NCI-H1092 (cell line): Measurements from ENCODE around the gene CRMP1.
A peak's percentile ranks its signal among the peaks of the same experiment; 100 is the strongest.

Source experiments
- DNase-seq: peaks from one replicate; lab custom pipeline; 2025; lab: John Stamatoyannopoulos, UW

CRMP1 gene

DNA sequence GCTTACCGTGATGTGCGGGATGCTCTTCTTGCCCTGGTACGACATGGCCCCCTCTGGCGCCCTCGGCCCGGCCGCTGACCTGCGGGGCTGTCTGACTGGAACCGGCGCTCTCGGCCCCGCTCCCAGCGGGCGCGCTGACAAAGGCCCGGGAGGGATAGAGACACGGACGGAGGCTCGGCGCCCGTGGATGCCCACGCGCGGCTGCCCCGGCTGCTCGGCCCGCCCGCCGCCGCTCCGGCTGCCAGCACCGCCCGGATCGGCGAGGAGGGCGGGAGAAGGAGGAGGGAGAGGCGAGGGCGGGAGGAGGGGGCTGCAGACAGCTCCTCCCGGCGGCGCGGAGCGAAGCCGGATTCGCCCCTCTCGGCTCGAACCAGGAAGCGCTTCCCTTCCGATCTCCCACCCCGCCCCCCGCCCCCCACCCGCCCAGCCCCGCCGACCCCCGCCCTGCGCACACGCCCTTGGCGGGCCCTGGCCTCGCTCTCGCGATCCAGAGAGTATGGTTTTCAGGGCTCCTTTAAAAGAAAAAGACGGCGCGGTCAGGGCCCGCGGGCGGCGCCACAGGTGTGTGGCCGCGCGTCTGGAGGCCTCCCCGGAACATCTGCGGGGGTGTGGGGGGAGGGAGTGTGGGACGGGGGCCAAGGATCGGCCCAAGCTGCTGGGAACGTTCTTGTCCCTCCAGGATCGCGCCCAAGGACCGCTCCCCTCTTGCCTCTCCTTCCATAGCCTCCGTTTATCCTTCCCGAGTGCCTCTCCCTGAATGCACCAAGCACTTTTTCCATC, 4.5 kb downstream of the CRMP1 start:
- DNase-seq = peak; percentile 80

DNA sequence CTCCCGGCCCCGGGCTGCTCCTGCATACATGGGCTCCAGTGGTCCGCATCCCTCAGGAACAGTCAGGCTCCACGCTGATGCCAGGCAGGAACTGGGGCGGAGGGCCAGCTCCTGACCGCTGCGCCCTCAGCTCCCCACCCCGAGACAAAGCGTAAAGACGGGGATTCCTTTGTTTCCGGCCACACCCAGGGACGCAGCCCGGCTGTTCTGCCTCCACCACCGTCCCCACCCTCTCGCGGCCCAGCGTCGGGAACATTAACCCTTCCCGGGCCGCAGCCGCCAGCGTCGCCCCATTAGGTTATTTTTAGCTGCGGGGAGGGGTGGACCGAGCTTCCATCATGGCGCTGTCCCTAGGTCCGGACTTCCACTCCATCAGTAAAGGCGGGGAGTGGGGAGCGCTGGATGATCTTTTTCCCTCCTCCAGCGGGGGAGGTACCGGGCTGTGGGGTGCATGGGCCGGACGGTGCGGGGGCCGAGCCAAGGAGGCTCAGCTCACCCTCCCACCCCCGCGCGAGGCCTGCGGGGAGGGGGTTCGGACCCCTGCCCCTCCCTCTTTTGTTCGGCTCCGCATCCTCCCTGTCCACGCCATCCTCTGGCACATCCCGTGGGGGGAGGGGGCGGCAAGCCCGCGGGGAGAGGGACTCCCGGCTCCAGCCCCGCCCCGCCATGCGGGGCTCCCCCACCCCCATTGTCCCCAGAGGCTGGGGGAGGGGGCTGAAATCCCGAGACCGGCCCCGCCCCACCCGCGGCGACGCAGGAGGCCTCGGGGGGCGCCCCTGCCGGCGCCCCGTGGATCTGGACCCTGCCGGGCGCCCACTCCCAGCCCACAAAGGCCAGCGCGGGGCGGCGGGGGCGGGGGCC, 5.3 kb downstream of the CRMP1 start:
- peak; percentile 14 for DNase-seq

DNA sequence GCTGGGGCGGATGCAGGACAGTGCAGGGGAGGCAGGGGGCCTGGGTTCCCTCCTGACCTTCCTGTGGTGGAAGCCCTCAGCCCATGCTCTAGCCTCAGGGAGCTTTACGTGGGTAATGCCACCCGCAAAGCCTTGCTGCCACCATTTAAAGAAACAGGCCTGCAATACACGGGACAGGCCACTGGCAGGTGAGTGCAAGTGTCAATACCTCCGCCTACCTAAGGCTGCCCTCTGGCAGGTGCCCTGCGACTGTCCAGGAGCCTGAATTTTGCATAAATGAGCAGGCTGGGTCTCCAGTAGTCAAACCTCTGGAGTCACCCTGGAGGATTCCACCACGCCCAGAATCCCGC, 5.9 kb downstream of the CRMP1 start:
- no peak for DNase-seq

DNA sequence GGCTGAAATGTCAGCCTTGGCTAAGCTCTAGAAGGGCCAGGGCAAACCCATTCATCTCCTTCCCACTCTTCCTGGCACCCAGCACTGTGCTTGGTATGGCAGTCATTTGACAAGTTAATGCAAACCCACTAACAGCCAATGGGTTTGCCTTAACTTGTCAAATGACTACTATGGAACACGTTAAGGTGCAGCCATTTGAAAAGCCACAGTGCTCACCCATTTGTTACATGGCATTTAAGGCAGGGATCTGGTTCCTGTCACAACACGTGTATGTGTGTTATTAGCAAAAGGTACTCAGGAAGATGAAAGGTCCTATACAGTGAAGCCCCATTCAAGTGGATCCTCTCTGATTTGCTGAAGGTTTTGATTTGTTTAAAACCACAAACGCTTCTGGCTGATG, 7.2 kb downstream of the CRMP1 start:
- no peak for DNase-seq

DNA sequence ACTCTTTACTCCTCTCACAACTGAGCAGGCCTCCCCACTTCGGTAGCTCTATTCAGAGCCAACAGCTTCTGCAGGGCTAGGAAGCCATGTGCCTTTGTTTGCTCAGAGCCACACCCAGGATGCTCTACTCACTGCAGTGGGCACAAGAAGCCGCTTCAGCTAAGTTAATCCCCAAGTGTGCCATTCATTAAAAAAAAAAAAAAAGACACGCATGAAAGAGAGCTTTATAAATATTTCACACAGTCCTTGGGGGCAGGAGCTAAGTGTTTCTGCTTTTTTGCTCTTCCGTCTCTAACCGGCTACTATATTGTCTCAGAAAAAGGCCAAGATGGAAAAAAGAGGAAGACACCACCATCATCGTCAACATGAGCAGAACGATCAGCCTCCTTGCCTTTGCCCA, 8.1 kb downstream of the CRMP1 start:
- no peak for DNase-seq

DNA sequence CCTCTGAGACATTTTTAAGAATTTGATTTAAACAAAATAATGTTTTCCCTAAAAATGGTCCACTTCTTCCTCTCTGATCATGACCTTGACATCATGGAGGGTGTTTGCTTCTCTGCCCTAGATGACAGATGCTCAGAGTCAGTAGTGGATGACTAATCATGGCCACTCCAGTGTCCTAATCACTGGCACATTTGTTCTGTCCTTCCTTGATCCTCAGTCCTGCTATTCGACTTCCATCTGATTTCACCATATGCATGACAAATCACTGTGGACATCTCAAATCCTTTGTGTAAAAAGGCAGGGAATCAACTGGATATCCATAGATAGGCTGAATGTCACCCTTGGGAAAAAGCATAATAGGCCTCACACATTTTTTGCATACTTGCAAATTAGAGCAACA, 9.0 kb downstream of the CRMP1 start:
- DNase-seq = no peak

DNA sequence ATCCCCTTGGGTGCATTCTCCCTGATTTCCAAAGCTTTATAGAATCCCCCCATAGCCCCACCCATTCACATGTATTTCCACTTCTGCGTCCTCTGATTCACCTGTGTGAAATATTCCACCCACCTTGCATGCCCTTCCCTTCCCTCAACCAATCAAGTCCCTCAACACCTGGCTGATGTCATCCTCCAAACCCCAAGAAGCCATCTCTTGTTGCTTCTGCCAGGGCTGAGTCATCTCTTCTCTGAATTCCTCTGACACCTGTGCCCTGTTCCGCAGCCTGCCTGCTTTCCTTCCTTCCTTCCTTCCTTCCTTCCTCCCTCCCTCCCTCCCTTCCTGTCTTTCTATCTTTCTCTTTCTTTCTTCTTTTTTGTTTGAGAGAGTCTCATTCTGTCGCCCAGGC, 9.9 kb downstream of the CRMP1 start:
- no peak for DNase-seq

DNA sequence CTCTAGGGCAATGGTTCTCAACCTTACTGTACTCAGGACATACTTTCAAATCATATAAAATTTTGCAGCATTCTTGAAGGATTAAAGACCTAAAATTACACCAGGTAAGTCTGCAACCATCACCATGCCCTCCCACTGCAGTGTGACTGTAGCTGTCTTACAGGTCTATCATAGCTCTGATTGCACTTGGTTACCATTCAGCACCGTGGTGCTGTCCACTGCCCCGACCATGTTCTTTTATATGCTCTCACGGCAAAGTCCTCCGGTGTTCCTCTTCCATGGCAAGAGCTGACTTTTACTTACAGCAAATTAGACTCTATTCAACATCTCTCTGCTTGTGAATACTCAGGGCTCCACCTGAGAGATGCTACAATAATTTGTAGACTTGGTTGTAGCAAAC, 11.5 kb downstream of the CRMP1 start:
- no peak for DNase-seq

DNA sequence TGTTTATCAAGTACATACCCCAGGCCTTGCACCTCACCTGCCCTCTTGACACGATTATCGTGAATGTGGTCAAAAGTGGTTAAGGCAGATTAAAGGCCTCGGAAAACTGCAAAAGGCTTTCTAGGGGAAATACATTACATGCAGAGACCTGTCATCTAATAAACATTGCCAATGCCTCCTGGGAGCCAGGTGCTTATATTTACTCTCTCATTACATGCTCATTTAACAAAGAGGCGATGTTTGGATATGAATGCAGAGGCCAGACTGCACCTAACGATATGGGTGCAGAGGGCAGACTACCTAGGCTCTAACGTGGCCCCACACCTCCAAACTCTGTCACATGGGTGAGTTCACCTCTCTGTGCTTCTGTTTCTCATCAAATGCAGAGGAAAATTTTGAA, 14.5 kb downstream of the CRMP1 start:
- no peak for DNase-seq

DNA sequence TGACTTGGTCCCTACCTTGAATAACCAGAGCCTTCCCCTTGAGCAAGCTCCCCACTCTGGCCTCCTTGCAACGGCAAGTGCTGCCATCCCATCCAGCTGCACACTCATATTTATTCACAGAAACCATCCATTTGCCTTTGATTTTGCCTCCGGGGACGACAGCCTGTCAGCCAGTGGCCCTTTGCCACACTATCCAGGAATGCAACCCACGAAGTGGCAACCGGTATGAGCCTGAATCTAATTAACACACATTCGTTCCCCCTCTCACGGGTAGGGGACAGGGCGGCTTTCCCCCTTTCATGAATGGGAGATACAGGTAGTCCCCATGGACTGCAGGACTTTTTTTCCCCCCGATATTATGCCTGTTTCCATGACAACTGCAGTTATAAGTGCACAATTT, 15.5 kb downstream of the CRMP1 start:
- DNase-seq = no peak

DNA sequence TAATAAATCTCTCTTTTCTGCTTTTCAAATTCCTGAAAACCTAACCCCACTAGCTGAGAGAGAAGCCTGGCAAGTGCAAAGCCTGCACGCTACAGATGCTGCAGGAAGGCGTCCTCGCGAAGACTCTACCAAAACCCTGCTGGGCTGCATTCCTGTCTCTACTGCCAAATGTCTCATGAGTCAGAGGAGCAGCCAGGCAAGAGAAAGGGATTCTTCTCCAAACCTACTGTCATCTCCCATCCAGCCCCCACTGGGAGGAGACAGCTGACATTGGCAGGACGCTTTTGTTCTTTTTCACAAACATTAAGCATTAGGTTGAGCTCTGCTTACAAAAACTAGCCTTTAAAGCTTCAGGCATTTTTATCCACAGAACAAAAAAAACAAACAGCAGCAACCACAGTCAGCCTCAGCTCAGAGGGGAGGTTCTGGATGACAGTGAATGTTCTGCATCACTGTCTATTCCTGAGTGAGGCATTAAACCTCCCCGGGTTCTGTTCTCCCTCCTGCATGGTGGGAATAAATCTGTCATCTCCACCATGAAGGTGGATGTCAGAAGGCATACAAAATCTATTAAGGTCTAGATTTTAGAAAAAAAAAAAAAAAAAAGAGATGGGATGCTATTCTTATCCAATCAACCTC, 18.0 kb downstream of the CRMP1 start:
- no peak for DNase-seq

DNA sequence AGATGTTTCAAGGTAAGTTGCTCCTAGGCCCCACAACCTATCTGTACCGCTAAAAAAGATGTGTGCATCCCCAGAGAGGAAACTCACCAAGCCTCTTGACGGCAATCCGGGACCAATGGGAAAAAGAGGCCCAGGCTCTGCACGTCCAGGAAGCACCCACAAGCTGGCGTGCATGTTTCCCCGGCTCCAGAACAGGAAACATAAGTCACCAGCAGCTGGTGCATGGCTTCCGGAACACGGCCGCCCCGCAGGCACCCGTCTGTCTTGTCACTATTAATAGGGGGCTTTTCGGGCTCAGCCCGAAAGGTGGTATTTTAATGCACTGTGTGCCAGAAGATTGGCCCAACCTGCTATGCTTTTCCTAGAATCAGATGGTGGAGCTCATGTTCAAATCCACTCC, 22.2 kb downstream of the CRMP1 start:
- DNase-seq = no peak

DNA sequence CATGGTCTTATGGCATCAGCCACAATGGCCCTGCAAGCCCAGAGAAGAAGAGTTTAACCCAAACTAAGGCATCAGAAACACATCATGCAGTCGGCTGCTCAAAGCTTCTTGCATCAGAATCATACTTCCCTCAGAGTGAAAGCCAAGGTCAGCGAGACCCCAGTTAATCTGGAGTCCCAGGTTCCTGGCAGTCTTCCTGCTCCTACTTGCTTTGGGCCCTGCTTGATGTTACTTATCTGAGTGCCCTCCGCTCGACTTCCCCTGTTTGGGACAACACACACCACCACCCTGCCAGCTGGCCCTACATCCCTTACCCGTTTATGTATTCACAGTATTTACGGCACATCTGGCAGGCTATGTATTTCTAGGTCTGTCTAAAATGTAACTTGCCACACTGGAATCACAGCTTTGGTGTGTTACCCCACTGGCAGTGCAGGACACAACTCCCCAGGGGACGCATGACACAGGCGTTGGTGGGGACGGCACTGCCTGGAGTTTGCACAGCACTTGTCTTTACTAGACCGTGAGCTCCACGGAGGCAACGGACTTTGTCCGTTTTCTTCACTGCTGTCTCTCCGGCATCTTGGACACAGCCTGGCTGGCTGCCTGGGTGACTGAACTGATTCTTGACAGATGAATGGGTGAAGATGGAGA, 22.8 kb downstream of the CRMP1 start:
- no peak for DNase-seq

DNA sequence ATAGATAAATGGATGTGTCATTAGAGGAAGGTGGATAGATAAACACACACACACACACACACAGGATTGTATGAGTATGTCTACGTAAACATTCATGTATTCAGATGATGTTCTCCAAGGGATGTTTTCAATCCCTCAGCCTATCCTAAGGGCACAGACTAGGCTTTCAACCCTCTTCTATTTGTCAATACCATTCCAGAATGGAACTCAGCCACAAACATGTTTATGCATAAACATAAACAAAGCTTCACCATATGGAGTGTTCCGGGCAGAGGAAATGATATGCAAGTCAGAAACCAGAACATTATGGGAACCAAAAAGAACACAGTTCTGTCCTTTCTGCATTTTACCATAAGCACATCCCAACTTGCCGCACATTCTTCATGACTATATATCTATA, 25.0 kb downstream of the CRMP1 start:
- DNase-seq = no peak

DNA sequence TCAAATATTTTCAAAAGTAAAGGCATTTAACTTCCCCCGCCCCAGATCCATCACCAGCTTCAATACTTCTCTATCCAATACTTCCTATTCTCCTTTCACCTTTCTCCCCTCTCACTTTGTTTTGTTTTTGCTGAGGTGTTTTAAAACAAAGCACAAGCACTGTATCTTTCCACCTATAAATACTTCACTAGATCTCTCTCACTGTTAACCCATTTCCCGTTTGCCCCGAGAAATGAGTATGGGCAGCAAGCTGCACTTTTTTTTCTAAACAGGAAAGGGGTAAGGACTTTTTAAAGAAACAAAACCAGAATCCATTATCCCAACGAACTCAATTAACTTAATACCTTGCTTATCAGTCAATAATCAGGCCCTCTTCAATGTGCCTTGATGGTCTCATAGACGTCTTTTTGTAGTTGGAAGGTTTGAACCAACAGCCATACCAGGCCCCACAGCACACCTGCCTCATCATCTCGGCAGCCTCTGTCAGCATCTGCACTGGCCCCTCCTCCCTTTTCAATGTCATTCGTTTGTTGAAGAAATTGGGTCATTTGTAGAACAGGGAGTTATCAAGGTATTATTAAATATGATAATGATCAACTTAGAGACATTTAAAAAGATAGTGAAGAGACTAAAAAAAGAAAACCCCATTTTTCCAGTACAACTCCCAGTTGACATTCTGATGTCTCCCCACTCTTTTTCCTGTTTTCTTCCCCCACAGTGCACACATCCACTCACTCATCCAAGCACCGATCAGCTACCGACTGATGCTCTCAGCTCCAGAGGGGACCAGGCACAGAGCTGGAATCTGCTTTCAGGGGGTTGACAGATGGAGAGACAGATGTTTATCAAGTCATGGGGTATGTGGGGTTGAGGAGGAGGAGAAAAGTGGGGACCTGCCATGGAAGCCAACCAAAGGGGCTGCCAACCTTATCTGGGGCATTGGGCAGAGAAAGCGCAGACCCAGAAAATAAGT, 25.8 kb downstream of the CRMP1 start:
- DNase-seq = no peak

DNA sequence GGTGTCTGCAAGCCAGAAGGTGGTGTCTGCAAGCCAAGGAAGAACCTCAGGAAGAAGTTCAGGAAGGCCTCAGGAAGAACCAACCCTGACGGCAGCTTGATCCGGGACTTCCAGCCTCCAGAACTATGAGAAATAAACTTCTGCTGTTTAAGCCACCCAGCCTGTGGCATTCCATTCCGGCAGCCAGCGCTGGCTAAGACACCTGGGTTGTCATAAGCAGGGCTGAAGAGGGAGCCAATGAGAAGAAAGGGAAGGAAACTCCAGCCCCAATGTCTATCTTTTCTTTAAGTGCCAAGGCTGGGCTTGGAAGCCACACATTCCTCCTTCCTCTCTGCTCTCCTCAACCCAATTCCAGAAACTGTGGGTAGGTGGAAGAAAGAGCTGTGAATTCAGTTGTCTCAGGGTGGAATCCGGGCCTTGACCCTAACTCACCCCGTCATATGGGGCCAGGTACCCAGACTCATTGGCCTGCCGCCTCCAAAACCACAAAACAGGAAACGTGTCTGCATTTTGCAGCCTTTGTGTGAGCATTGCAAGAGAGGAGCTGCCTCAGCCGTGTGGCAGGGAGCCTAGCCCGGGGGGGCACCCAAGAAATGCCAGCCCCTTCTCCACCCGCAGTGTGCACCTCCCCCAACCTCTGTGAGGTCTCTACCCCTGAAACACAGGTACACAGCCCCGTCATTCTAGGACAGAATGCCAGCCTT, 26.8 kb downstream of the CRMP1 start:
- no peak for DNase-seq

DNA sequence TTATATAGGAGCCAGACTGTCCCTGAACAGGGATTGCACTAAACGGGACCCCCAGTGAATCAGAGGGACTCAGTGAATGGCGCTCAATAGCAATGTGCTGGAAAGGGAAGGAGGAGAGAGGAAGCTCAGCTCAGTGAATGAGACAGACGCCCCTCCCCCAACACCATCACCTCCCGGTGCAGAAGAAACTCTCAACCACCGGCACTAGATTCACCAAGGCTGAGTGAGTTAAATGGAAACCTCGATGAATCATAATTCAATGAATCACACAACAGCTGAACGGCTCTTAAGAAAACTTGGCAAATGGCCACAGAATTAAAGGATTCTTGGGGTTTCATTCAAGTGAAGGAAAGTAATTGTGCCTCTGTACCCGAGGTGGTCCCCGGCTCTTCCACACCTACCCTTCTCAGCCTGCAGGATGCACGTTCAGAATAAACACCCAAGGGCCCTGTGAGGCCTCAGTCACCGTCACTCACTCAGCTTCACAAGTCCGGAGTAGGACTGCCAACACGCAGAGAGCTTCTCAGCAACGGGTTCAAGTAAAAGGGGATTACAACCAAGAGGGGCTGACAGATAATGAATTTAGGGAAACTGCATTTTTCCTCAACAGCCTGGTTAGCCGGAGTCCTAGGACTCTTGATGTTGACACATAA, 29.3 kb downstream of the CRMP1 start:
- DNase-seq = no peak

DNA sequence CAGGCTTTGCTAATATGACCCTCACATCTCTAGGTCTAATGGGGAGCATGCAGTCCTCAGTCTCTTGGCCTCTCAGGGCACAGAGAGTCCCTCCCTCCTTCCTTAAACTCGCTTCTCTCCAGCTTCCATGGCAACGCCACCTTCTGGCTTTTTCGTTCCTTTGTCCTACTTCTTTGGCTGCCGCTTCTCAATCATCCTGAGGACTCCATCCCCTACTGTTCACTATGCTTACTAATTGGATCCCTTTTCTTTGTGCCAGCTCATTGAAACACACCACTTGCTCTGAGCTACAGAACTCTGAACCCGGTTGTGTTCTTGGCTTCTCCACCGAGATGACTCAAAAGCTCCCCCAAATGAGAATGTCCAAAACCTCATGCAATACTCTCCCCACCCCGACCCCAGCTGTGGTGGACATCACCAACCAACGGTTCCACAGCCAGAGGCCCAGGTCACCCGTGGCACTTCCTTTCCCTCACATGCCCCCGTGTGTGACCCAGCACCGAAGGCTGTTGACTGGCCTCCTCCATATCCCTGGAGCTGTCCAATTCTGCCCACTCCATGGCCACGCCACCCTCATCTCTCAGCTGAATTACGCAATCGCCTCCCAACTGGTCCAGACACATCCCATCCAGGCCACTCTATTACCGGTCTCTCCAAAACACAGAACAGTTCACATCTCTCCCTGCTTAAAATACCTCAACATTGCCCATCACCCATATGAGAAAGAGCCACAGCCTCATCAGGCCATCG, 34.7 kb downstream of the CRMP1 start:
- DNase-seq = no peak

DNA sequence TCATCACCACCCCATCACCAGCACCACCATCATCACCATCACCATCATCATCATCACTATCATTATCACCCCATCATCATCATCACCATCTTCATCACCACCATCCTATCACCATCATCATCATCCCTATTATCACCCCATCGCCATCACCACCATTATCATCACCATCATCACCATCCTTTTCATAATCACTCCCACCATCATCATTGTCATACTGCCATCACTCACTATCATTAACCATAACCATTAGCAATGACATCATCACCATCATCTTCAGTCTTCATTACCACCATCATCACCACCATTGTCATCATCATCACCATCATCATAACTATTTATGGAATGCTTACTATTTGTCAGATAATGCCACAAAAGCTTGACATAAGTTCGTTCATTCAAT, 35.7 kb downstream of the CRMP1 start:
- DNase-seq = no peak
